Measurements from ENCODE around the gene FRMPD3.

Gene FRMPD3

GRCh38 chrX:107454302-107454701 lies 4.8 kb downstream of the FRMPD3 start:
- TF ChIP-seq GATA3 (IDR thresholded peaks at IDR 0.05; ENCODE audit: low read depth, low read length) (no peak), GATA2 (IDR thresholded peaks at IDR 0.05; ENCODE audit: low read depth, low read length) (no peak)

- no peak for TF ChIP-seq GATA3 (IDR thresholded peaks at IDR 0.05; ENCODE audit: low read depth, low read length)
- no peak for TF ChIP-seq GATA2 (IDR thresholded peaks at IDR 0.05; ENCODE audit: low read depth, low read length)
Observed at GRCh38 chrX:107457289-107457688, 7.8 kb downstream of the FRMPD3 start.

GRCh38 chrX:107465932-107466620 lies 16.6 kb downstream of the FRMPD3 start:
- TF ChIP-seq GATA3 (IDR thresholded peaks at IDR 0.05; ENCODE audit: low read depth, low read length) (no peak), GATA2 (IDR thresholded peaks at IDR 0.05; ENCODE audit: low read depth, low read length) (no peak)

- TF ChIP-seq GATA2 (IDR thresholded peaks at IDR 0.05; ENCODE audit: low read depth, low read length) (no peak), GATA3 (IDR thresholded peaks at IDR 0.05; ENCODE audit: low read depth, low read length) (no peak)
Observed at GRCh38 chrX:107467271-107467670, 17.8 kb downstream of the FRMPD3 start.

- TF ChIP-seq GATA3 (IDR thresholded peaks at IDR 0.05; ENCODE audit: low read depth, low read length) = no peak
Observed at GRCh38 chrX:107470198-107470597, 20.7 kb downstream of the FRMPD3 start.

- TF ChIP-seq GATA2 (IDR thresholded peaks at IDR 0.05; ENCODE audit: low read depth, low read length) (no peak), GATA3 (IDR thresholded peaks at IDR 0.05; ENCODE audit: low read depth, low read length) (no peak)
Observed at GRCh38 chrX:107470971-107471370, 21.5 kb downstream of the FRMPD3 start.

GRCh38 chrX:107477406-107477805 lies 28.0 kb downstream of the FRMPD3 start:
- TF ChIP-seq GATA3 (IDR thresholded peaks at IDR 0.05; ENCODE audit: low read depth, low read length) = no peak

- no peak for TF ChIP-seq GATA3 (IDR thresholded peaks at IDR 0.05; ENCODE audit: low read depth, low read length)
Observed at GRCh38 chrX:107480272-107480671, 30.8 kb downstream of the FRMPD3 start.

- TF ChIP-seq GATA3 (IDR thresholded peaks at IDR 0.05; ENCODE audit: low read depth, low read length) (no peak), GATA2 (IDR thresholded peaks at IDR 0.05; ENCODE audit: low read depth, low read length) (no peak)
Observed at GRCh38 chrX:107482046-107482445, 32.6 kb downstream of the FRMPD3 start.

GRCh38 chrX:107484002-107484726 lies 34.7 kb downstream of the FRMPD3 start:
- TF ChIP-seq GATA2 (IDR thresholded peaks at IDR 0.05; ENCODE audit: low read depth, low read length) (no peak), GATA3 (IDR thresholded peaks at IDR 0.05; ENCODE audit: low read depth, low read length) (no peak)

- TF ChIP-seq GATA2 (IDR thresholded peaks at IDR 0.05; ENCODE audit: low read depth, low read length) = no peak
- TF ChIP-seq GATA3 (IDR thresholded peaks at IDR 0.05; ENCODE audit: low read depth, low read length) = no peak
Observed at GRCh38 chrX:107485013-107485412, 35.6 kb downstream of the FRMPD3 start.

- no peak for TF ChIP-seq GATA2 (IDR thresholded peaks at IDR 0.05; ENCODE audit: low read depth, low read length)
- no peak for TF ChIP-seq GATA3 (IDR thresholded peaks at IDR 0.05; ENCODE audit: low read depth, low read length)
Observed at GRCh38 chrX:107493141-107493540, 43.7 kb downstream of the FRMPD3 start.

- TF ChIP-seq GATA2 (IDR thresholded peaks at IDR 0.05; ENCODE audit: low read depth, low read length) (no peak), GATA3 (IDR thresholded peaks at IDR 0.05; ENCODE audit: low read depth, low read length) (no peak)
Observed at GRCh38 chrX:107496786-107497185, 47.3 kb downstream of the FRMPD3 start.

Measured in SH-SY5Y (cell line).